Activated CD4-positive, alpha-beta memory T cell treated with anti-CD3 and anti-CD28 coated beads for 36 hours (primary cell): Measurements from ENCODE around the gene OTOA. TPM values are rescaled to one million over a fixed set of nuclear protein-coding genes. Genes with fewer than 3 reads are reported as not detected.
"Not testable (repeated sequence)": the region's sequence is repeated elsewhere in the genome, so short reads cannot be mapped to it uniquely, and the experiment has no call there.

Experiments
- CTCF ChIA-PET: fragments of 350-600 bp; sonication (Branson Sonifier 250); formaldehyde crosslinking; loops from one replicate; lab custom pipeline; 2021; ENCODE audit warnings: antibody characterized with exemption, inconsistent platforms; lab: Charles Lee
- POLR2A ChIA-PET: fragments of 350-600 bp; sonication (Branson Sonifier 250); formaldehyde crosslinking; loops from one replicate; lab custom pipeline; 2021; ENCODE audit warnings: antibody characterized with exemption; lab: Charles Lee
- DNase-seq: peaks from one replicate; pipeline ENCODE4 v3.0.0-alpha.2; 2020
- H3K27ac Mint-ChIP-seq: one replicate; pipeline ENCODE4 v1.8.0; 2021; ENCODE audit warnings: mixed read lengths
- H3K27me3 Mint-ChIP-seq: one replicate; pipeline ENCODE4 v1.8.0; 2021; ENCODE audit warnings: mixed read lengths
- H3K36me3 Mint-ChIP-seq: one replicate; pipeline ENCODE4 v1.8.0; 2021; ENCODE audit warnings: mixed read lengths
- H3K4me1 Mint-ChIP-seq: one replicate; pipeline ENCODE4 v1.8.0; 2021; ENCODE audit warnings: low read depth, mixed read lengths
- H3K4me3 Mint-ChIP-seq: one replicate; pipeline ENCODE4 v1.8.0; 2021; ENCODE audit warnings: mild to moderate bottlenecking, mixed read lengths
- H3K9me3 Mint-ChIP-seq: one replicate; pipeline ENCODE4 v1.8.0; 2021; ENCODE audit warnings: mixed read lengths
- intact Hi-C: fragments of 100-400 bp; cut with micrococcal nuclease; formaldehyde crosslinking; loops from one replicate; pipeline ENCODE4 v1.15.1; 2023
- total RNA-seq, 2 experiments: library from RNA; stranded (reverse); gene quantifications; one replicate each; pipeline ENCODE4 v1.2.3, GENCODE V29; 2021

OTOA gene
- total RNA-seq, 2 experiments from 2014 or later, result not detected

DNA sequence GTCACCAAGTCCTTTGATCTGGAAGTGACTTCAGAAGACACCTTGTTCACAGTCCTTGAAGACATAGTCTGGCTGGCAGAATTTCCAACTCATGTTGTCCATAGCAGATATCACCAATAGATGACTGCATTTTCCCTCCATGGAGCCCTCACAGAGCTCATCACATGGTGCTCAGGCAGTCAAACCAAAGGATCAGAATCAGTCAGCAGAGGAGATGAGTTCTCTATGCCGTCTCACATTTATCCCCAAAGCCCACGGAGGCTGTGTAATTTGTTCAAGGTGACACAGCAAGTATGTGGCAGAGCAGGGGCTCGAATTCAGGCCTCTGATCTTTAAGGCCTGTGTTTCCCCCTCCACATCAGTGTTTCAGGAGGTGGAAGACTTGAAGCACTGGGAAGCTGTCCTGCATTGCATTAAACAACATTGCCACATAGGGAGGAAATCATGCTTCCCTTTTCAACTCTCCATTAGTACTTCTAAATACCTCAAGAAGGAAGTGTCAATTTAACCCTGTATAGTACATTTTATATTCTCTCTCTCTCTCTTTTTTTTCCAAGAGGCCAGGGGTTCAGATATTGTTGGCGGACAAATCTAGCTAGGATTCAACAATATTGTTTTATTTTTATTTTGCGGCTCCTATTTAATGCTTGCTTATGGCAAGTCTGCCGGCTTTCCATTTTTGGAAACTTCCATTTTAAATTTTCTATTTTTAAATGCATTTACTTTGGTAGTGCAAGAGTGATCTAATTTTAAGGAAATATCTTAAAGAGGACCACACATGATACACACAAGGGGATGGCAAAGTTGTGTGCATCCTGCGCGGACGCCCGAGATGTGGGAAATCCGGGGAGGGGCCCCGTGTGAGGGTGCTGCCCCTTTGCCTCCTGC lies 92.7 kb downstream of the OTOA start:
- H3K27me3 Mint-ChIP-seq, H3K27ac Mint-ChIP-seq, H3K4me3 Mint-ChIP-seq, intact Hi-C loops, H3K36me3 Mint-ChIP-seq, H3K4me1 Mint-ChIP-seq, H3K9me3 Mint-ChIP-seq, CTCF ChIA-PET, POLR2A ChIA-PET: not testable (repeated sequence)
- DNase-seq, result peak; percentile 47

GRCh38 chr16:21757080-21757671 lies 93.4 kb downstream of the OTOA start:
- DNase-seq, CTCF ChIA-PET, H3K27me3 Mint-ChIP-seq, H3K4me1 Mint-ChIP-seq, POLR2A ChIA-PET, H3K9me3 Mint-ChIP-seq, intact Hi-C loops, H3K36me3 Mint-ChIP-seq, H3K4me3 Mint-ChIP-seq, H3K27ac Mint-ChIP-seq: not testable (repeated sequence)

GRCh38 chr16:21768280-21768679 lies 104.5 kb downstream of the OTOA start:
- H3K27ac Mint-ChIP-seq, result not testable (repeated sequence)

DNA sequence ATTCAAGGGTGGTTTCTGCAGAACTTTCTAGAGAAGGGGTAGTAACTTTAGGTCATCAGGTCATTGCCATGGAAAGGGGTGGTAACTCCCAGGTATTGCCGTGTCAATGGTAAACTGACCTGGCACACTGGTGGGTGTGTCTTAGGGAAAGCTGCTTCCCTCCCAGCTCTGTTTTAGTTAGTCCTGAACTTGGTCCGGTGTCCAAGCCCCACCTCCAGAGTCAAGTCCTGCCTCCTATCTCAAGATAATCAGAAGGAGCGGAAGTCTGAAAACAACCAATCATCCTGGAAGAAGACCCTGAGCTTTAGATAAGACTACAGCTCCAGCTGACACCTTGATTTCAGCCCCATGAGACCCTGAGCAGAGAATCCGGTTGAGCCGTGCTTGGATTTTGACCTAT lies 105.0 kb downstream of the OTOA start:
- DNase-seq, intact Hi-C loops, CTCF ChIA-PET, H3K27me3 Mint-ChIP-seq, H3K9me3 Mint-ChIP-seq, H3K27ac Mint-ChIP-seq, POLR2A ChIA-PET, H3K4me1 Mint-ChIP-seq, H3K36me3 Mint-ChIP-seq, H3K4me3 Mint-ChIP-seq: not testable (repeated sequence)

More at GRCh38 chr16:21768280-21768679, 104.5 kb downstream of the OTOA start:
- CTCF ChIA-PET, DNase-seq, POLR2A ChIA-PET, intact Hi-C loops, H3K9me3 Mint-ChIP-seq, H3K36me3 Mint-ChIP-seq, H3K4me3 Mint-ChIP-seq, H3K27me3 Mint-ChIP-seq, H3K4me1 Mint-ChIP-seq: not testable (repeated sequence)

DNA sequence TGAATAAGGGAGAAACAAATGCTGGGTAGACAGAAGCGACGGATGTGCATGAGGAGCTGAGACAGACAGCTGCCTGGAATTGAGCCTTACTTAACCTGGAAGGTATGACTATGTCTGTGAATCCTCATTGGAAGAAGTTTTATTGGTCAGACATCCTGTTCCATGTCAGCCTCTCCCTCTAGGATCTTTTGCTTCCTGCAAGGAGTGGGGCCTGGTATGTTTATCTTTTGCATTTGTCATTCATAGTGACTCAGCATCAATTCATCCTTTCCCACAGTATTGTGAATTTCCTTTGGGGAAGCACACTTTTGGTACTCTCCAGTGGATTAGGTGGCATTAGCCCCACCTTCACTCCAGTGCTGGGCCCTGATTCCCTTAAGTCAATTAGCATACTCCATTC lies 105.5 kb downstream of the OTOA start:
- POLR2A ChIA-PET, intact Hi-C loops, DNase-seq, H3K9me3 Mint-ChIP-seq, H3K27me3 Mint-ChIP-seq, H3K36me3 Mint-ChIP-seq, CTCF ChIA-PET, H3K4me1 Mint-ChIP-seq, H3K4me3 Mint-ChIP-seq, H3K27ac Mint-ChIP-seq: not testable (repeated sequence)

- POLR2A ChIA-PET, H3K9me3 Mint-ChIP-seq, H3K27ac Mint-ChIP-seq, H3K36me3 Mint-ChIP-seq, H3K4me3 Mint-ChIP-seq, DNase-seq, intact Hi-C loops, CTCF ChIA-PET, H3K4me1 Mint-ChIP-seq, H3K27me3 Mint-ChIP-seq: not testable (repeated sequence)
These were observed 106.8 kb downstream of the OTOA start for GRCh38 chr16:21770584-21770983.

- H3K4me1 Mint-ChIP-seq, CTCF ChIA-PET, POLR2A ChIA-PET, H3K27me3 Mint-ChIP-seq, intact Hi-C loops, H3K9me3 Mint-ChIP-seq, H3K36me3 Mint-ChIP-seq, H3K27ac Mint-ChIP-seq, DNase-seq, H3K4me3 Mint-ChIP-seq: not testable (repeated sequence)
These were observed 108.9 kb downstream of the OTOA start for GRCh38 chr16:21772547-21773206.

- H3K4me1 Mint-ChIP-seq, intact Hi-C loops, H3K27ac Mint-ChIP-seq, POLR2A ChIA-PET, H3K4me3 Mint-ChIP-seq, DNase-seq, H3K27me3 Mint-ChIP-seq, CTCF ChIA-PET, H3K9me3 Mint-ChIP-seq, H3K36me3 Mint-ChIP-seq: not testable (repeated sequence)
These were observed 109.4 kb downstream of the OTOA start for GRCh38 chr16:21773207-21773553.

GRCh38 chr16:21780525-21780924 lies 116.8 kb downstream of the OTOA start:
- H3K4me1 Mint-ChIP-seq, POLR2A ChIA-PET, H3K27ac Mint-ChIP-seq, H3K36me3 Mint-ChIP-seq, H3K27me3 Mint-ChIP-seq, H3K9me3 Mint-ChIP-seq, intact Hi-C loops, H3K4me3 Mint-ChIP-seq, CTCF ChIA-PET, DNase-seq: not testable (repeated sequence)

- H3K27ac Mint-ChIP-seq, H3K4me3 Mint-ChIP-seq, H3K36me3 Mint-ChIP-seq, H3K9me3 Mint-ChIP-seq, CTCF ChIA-PET, intact Hi-C loops, POLR2A ChIA-PET, H3K27me3 Mint-ChIP-seq, H3K4me1 Mint-ChIP-seq, DNase-seq: not testable (repeated sequence)
These were observed 126.7 kb downstream of the OTOA start for GRCh38 chr16:21790506-21790905.

DNA sequence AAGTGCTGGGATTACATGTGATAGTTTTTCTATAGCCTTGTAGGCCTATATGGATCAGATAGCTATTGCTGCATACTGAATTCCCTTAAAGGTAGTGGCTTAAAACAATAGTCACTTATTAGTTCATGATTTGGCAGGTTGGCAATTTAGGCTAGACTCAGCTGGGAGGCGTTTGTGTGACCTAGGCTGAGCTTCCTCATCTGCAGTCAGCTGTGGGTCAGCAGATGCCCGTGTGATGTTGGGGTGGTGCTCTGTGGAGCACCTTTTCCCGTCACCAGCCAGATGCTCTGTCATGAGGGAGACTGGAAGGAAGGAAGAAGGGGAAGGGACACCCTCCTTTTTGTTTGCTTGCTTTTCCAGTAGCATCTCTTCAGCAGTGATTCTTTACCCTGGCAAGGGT lies 129.5 kb downstream of the OTOA start:
- DNase-seq, H3K27ac Mint-ChIP-seq, CTCF ChIA-PET, intact Hi-C loops, H3K9me3 Mint-ChIP-seq, POLR2A ChIA-PET, H3K36me3 Mint-ChIP-seq, H3K4me3 Mint-ChIP-seq, H3K27me3 Mint-ChIP-seq, H3K4me1 Mint-ChIP-seq: not testable (repeated sequence)

GRCh38 chr16:21798601-21799000 lies 134.8 kb downstream of the OTOA start:
- peaks cover 12% of the 10 kb centered on the region for H3K36me3 Mint-ChIP-seq
- H3K4me1 Mint-ChIP-seq, DNase-seq, H3K27ac Mint-ChIP-seq, H3K4me3 Mint-ChIP-seq, POLR2A ChIA-PET, intact Hi-C loops, H3K27me3 Mint-ChIP-seq, H3K9me3 Mint-ChIP-seq, CTCF ChIA-PET: not testable (repeated sequence)
